H4 (cell line): ENCODE data around the gene MRPL36. TPM values are rescaled to one million over a fixed set of nuclear protein-coding genes. Genes with fewer than 3 reads are reported as not detected.
"Not testable (repeated sequence)": the region's sequence is repeated elsewhere in the genome, so short reads cannot be mapped to it uniquely, and the experiment has no call there.

Source experiments
- DNase-seq: peaks from one replicate; pipeline ENCODE4 v3.0.0-alpha.2; 2015; ENCODE audit warnings: low spot score
- total RNA-seq: library from RNA; depleted of rRNA; stranded (reverse); fragments of >200 nt; shearing (Covaris generic); gene quantifications from 2 replicates; pipeline ENCODE4 v1.2.3, GENCODE V29; 2014; rRNA removed

Gene MRPL36
- total RNA-seq, result 95.5 and 109 TPM in 2 replicates

- DNase-seq, result peak; percentile 91
These were observed at the start of gene MRPL36 for GRCh38 chr5:1799602-1800471. Gene MRPL36, minus strand, starts transcription at chr5:1799837. Its CDS starts 902 bp downstream, at chr5:1798935.

- no peak for DNase-seq
These were observed 48.0 kb upstream of the MRPL36 start for GRCh38 chr5:1847611-1848010.

GRCh38 chr5:1847056-1847455, 47.4 kb upstream of the MRPL36 start:
- no peak for DNase-seq

DNA sequence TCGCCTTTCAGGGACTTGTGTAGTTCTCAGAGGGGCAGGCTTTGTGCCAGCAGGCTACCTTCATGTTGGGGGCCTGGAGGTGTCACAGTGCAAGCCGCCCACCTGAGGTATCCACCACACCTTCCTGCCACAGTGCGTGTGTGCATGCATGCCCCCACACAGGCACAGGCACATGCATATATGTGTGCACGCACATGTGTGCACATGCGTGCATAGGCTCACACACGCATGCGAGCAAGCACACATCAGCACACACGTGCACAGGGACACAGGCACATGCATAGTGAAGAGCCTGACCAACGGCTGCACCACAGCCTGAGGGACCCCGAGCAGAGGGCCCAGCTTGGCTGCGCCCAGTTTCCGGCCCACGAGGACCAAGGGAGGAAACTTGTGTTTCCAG, 46.9 kb upstream of the MRPL36 start:
- DNase-seq, result no peak

GRCh38 chr5:1845696-1846095, 46.1 kb upstream of the MRPL36 start:
- no peak for DNase-seq

- no peak for DNase-seq
These were observed 45.2 kb upstream of the MRPL36 start for GRCh38 chr5:1844708-1845436.

- not testable (repeated sequence) for DNase-seq
These were observed 44.1 kb upstream of the MRPL36 start for GRCh38 chr5:1843761-1844160.

DNA sequence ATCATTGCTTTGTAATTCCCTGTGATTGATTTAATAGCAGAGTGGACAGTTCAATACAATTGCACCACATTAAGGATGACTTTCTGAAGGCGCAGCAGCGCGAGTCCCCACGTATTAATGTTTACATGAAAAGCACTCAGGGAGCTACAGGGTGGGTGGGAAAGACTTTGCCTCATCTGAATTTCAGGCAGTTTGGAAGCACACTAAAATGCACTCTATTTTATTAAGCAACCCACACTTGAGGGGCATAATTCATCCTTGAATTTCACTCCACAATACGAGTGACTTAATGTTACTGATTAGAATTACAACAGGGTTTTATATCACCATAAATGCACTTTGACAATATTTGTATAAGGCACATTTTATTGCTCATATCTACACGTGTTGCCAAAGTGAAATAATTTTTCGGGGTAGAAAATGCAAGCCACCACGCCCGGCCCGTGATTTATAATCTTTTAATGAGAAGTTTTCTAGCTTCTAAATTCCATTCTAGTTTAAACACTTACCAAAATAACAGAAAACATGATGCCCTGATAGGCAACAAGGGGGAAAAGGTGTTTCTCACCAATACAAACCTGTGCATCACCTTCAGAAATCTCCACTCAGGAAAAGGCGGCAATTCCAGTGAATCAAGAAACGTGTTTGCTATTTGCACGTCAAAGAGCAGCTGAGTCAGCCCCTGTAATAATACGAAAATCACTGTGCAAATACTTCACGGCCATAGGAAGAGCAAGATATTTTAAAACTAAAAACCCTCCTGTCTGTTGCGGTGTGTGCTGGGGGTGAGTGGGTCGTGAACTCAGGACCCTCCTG, 42.6 kb upstream of the MRPL36 start:
- DNase-seq, result no peak

DNA sequence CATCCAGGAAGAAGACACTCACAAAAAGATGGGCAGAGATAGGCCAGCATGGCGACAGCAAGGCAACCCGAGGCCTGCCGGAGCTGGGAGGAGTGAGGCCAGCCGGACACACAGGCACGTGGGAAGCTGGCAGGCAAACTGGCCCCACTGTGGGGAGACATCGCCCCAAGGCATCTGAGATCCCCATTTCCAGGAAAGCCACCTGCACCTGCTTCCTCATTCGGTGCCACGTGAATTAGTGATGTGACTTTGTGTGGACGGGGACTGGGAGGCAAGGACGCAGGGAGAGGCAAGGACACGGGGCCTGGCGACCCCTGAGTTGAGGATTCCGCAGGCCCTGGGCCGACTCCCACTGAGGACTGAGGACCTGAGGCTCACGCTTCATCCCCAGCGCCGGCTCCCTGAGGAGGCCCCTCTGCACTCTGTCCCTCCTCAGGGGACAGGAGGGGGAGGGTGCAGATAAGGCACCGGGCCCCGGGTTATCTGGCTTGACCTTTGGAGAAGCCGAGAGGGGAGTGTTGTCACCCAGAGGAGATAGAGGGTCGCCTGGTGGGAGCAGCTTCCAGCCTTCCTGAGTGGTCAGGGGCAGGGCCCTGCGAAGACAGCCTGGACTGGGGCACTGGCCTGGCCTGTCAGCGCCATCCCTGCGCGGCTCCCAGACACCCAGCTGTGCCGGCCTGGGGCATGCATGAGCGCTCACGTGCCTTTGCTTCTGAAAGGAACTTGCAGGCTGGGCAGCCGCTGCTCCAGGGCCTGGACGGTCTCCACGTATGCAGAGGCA, 41.3 kb upstream of the MRPL36 start:
- DNase-seq, result no peak

GRCh38 chr5:1840071-1840547, 40.5 kb upstream of the MRPL36 start:
- no peak for DNase-seq

GRCh38 chr5:1838013-1838412, 38.4 kb upstream of the MRPL36 start:
- no peak for DNase-seq

DNA sequence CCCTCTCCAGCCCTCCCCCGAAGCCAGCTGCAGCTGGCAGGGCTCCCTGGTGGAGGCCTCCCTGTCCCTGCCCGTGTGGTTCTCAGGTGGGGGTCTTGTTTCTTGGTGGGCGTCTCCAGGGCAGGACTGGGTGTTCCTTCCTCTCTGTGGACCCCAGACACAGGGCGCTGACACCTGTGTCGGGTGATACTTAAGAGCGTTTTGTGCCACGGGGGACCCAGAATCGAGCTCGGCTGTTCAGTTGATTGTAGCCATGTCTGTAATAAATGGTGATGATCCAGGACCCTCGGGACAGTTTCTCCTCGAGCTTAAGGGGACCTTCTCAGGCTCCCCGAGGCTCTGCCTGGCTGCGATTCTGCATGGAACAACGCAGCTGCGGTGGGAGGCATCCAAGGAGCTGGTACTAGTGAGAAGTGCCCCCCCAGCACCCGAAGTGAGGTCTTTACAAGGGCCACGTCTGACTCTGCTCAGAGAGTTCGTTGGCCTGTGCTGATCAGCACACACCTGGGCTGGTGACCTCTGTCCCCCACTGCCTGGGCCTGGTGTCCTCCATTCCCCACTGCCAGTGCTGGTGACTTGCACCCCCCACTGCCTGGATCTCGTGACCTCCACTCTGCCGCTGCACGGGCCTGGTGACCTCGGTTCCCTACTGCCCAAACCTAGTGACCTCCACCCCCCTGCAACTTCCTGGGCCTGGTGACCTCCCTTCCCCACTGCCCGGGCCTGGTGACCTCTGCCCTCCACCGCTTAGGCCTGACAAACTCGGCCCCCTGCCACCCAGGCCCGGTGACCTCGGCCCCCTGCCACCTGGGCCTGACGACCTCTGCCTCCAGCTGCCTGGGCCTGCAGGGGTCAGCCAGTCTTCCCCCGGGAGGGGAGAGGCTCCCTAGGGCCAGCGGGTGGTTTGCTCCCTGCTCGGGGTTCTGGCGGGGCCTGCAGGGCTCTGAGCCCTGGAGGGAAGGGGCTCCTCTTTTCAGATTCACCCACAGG, 37.5 kb upstream of the MRPL36 start:
- DNase-seq, result no peak

- no peak for DNase-seq
These were observed 36.7 kb upstream of the MRPL36 start for GRCh38 chr5:1836176-1836890.

DNA sequence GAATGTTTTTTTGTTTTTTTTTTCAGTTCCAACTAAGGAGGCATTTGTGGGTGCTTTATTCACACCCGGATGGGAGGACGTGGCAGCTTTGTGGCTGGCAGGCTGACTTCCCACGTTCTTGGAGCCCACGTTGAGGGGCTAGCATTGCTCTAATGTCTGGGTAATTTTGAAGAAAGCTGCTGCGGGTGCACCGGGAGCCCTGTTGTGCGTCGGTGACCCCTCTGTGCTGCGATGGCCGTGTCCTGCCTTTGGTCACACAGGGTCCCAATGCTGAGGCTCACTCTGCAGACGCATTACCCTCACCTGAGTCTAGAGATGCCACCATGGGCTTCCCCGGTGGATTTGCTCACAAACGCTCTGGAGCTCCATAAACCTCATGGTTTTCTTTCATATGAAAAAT, 35.8 kb upstream of the MRPL36 start:
- no peak for DNase-seq

GRCh38 chr5:1834721-1835429, 35.2 kb upstream of the MRPL36 start:
- DNase-seq, result no peak

- DNase-seq, result no peak
These were observed 34.5 kb upstream of the MRPL36 start for GRCh38 chr5:1834022-1834551.

DNA sequence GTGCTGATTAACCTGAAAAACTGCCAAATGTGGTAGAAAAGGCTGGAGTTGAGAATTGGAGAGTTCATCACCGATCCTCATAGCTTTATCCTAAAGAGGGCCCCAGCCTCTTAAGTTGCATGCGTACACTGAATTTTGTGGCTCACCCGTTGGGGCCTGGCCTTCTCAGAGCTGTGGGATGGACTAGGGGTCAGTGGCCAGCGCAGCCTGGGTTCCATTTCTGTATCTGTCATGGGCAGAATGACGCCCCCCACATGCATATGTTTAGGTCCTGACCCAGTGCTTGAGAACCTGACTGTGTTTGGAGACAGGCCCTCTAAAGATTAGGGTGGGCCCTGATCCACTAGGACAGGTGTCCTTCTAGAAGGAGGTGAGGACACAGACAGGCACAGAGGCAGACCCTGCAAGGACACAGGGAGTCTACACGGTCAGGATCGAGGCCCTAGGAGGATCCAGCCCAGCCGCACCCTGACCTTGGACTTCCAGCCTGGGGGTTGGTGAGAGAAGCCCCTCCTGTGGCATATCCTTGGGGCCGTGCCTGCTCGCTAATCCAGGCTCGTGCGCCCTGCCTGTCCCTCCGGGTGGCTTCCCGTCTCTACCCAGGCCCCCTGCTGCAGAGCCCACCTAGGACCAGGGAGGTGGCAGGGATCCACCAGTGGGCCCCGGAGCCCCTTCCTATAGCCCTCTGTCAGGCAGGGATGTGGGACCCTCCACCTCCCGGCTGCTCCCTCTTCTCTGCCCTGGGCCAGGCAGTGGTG, 33.8 kb upstream of the MRPL36 start:
- no peak for DNase-seq
